WI38 (cell line): ENCODE data around the gene TMEM63C.
A peak's percentile ranks its signal among the peaks of the same experiment; 100 is the strongest.

Source experiments
- H3K4me3 ChIP-seq: 2 replicates; pipeline ENCODE4 v1.5.1; 2011; ENCODE audit warnings: low read depth, mild to moderate bottlenecking, control low read depth, low read length
- TF ChIP-seq, protein P1 (sequence below): IDR thresholded peaks from 2 replicates; pipeline ENCODE4 v1.5.1; 2012; ENCODE audit warnings: low read depth, mild to moderate bottlenecking, control low read depth, low read length

The TMEM63C gene, protein sequence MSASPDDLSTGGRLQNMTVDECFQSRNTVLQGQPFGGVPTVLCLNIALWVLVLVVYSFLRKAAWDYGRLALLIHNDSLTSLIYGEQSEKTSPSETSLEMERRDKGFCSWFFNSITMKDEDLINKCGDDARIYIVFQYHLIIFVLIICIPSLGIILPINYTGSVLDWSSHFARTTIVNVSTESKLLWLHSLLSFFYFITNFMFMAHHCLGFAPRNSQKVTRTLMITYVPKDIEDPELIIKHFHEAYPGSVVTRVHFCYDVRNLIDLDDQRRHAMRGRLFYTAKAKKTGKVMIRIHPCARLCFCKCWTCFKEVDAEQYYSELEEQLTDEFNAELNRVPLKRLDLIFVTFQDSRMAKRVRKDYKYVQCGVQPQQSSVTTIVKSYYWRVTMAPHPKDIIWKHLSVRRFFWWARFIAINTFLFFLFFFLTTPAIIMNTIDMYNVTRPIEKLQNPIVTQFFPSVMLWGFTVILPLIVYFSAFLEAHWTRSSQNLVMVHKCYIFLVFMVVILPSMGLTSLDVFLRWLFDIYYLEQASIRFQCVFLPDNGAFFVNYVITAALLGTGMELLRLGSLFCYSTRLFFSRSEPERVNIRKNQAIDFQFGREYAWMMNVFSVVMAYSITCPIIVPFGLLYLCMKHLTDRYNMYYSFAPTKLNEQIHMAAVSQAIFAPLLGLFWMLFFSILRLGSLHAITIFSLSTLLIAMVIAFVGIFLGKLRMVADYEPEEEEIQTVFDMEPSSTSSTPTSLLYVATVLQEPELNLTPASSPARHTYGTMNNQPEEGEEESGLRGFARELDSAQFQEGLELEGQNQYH

DNA sequence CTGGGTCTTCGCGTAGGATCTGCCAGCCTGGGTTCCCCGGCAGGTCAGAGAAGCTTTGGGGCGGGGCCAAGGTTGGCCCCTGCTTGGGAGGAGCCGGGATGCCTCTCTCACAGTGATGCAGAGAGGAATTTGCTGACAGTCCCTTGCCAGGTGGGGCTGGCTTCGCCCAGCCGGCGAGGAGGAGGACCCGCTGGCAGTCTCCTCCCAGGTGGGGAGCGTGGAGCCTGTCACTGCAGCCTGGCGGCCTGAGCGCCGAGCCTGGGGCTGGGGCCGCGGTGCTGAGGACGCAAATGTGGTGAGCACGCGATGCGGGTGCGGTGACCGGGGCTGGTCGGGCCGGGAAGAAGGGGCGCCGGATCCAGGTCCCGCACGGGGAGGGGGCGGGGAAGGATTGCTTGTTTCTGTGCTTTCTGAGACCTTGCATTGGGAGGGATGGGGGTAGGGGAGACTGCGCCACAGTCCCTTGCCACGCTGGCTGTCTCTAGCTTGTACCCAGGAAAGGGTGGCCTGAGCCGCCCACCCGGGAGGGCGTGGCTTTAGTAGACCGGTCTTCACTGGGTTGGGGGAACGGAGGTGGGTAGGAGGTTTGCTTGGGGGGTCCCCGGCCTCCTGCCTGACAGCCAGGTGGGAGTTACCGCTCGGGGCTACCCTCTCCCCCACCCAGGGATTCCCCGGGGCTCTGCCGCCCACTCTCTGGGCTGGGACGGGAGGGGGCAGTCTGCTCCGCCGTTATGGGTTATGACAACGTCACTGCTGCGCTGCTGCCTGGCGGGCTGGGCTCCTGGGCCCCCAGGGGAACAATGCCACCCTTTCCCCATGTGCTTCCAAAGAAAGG, at the start of gene TMEM63C:
Gene TMEM63C (plus strand): TSS at position 196 of the 835 bp plus-strand sequence. CDS start 37,016 bp downstream, outside the sequence.
- H3K4me3 ChIP-seq: no peak within 1 kb of the TSS
- TF ChIP-seq, protein P1, sequence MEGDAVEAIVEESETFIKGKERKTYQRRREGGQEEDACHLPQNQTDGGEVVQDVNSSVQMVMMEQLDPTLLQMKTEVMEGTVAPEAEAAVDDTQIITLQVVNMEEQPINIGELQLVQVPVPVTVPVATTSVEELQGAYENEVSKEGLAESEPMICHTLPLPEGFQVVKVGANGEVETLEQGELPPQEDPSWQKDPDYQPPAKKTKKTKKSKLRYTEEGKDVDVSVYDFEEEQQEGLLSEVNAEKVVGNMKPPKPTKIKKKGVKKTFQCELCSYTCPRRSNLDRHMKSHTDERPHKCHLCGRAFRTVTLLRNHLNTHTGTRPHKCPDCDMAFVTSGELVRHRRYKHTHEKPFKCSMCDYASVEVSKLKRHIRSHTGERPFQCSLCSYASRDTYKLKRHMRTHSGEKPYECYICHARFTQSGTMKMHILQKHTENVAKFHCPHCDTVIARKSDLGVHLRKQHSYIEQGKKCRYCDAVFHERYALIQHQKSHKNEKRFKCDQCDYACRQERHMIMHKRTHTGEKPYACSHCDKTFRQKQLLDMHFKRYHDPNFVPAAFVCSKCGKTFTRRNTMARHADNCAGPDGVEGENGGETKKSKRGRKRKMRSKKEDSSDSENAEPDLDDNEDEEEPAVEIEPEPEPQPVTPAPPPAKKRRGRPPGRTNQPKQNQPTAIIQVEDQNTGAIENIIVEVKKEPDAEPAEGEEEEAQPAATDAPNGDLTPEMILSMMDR: no peak

DNA sequence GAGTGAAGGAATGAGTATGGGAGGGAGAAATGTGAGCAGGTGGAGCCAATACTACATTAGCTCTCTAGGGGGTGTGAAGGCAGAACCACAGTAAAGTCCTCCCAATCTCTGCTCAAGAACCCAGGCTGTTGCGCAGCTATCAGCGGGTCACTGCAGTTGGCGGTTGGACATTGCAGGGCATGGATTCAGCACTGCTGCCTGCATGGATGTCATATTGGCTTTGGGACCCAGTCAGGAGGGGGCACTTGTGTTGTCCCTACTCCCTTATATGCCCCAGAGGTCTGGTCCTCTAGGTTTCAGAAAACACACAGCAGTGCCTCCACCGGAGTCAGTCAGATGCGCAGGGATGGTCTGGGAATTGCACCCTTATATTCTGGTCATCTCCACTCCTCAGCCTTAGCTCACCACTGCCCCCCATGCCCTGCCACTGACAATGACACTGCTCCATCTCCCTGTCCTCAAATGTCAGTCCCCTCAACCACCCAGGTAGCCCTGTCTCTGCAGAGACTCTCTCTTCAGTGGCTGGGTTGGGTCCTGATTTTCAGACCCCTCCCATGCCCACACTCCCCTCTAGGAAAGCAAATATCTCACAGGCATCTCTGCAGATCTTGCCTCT, 49.6 kb upstream of the TMEM63C start:
- no peak overlapping the region for H3K4me3 ChIP-seq
- TF ChIP-seq, protein P1: no peak

DNA sequence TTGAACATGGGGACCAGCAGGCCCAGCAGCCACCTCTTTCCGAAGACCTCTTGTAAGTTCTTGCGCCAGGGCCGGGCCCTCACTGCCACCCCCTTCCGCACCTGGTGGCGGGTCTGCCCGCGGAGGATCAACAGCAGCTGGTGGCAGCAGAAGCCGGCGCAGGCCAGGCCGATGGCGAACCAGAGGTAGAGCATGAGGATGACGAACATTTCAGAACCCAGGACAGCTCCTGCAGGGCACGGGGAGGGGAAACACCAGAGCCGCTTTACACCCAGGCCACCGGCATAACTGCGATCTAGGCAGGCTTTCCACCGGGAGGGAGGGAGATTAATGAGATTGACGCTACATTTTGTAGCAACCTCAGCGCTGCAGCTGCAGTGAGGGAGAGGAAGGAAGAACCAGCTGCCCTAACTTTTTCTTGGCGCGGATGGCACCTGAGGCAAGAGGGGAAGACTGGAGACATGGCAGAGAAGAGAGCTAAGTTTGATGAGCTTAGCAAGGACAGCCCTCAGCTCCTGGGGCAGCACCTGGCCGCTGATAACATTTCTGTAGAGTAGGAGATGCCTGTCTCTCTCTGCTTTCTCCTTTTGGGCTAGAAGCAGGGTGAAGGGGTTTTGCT, 47.8 kb upstream of the TMEM63C start:
- no peak overlapping the region for H3K4me3 ChIP-seq
- TF ChIP-seq, protein P1: no peak

DNA sequence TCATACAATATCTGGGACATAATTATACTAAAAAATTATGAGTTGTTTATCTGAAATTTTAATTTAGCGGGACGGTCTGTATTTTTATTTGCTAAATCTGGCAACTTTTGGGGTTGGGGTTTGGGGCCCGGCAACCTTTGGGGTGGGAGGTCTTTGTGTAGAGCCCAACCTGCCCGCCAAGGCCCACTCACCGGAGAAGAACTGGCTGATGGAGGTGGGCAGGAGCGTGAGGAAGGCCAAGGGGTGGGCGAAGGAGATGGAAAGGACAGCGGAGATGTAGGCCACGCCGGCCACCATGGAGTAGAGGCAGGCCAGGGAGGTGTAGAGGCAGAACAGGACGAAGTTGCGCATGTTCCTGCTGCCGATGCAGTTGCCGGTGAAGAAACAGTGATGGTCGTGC, 42.6 kb upstream of the TMEM63C start:
- H3K4me3 ChIP-seq: no peak overlapping the region
- TF ChIP-seq, protein P1: no peak

DNA sequence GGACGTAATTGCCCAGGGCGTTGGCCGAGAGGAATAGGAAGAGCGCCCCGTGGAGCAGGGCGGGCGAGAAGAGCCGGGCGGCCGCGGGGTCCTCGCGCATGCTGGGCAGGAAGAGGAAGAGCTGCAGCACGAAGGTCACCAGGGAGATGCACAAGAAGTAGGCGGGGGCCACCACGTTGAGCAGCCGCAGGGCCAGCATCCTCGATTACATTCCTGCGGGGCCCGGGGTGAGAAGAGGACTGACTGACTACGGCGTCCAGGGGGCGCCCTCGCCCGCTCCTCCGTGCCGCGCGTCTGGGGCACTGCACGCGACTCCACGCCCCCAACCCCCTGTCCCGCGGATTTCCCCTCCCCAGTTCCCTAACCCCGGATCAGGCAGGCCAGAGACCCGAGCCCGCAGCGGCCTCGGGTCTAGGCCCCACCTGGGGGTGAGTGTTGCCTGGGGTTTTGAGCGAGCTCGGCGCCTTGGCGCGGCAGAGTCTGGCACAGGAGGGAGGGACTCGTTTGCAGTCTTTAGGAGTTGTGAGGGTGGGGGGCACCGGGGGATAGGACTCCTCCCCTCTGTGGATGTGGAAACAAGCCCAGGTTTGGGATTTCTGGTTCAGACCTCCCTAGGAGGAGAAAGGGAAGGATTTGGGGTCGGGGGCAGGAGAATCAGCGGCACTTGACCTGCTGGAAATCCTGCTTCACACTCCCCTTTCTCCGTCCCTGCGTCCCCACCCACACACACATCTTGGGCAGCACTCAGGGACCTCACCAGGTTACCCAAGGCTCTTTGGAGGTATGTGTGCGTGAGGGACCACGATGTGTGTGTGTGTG, 41.8 kb upstream of the TMEM63C start:
- TF ChIP-seq, protein P1: peak; percentile 31; the same call in 1 of the 2 replicates
- H3K4me3 ChIP-seq: no peak overlapping the region
